ENCODE results near the gene PUDP. TPM values are rescaled to one million over a fixed set of nuclear protein-coding genes. Genes with fewer than 3 reads are reported as not detected.

The PUDP gene
- 7.9 and 15.8 TPM in 2 replicates for total RNA-seq

GRCh38 chrX:7147978-7148854, at the start of gene PUDP:
Gene PUDP, minus strand, starts transcription at chrX:7148153. Its CDS starts 40 bp downstream, at chrX:7148113.

DNA sequence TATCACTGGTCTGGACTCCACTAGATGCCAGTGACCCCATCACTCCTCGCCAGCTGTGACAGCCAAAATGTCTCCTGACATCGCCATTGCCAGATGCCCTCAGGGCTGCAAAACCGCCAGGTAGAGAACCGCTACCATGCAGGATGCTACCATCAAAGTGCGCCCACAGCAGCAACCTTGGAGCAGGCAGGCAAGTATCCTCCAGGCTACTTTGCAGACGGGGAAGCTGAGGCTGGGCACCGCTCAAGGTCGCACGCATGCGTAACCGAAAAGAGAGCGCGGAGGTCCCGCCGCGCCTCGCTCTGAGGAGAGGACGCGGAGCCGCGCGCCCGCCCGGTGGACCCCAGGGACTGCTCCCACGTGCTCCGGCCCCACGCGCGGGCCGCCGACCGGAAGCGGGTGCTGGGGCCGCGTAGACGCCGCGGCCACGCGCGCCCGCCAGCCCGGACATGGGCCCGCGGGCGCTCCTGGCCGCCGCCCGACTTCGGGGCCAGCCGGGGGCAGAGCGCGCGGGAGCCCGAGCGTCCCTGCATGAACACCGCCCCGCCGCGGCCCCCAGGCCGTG, 458 bp downstream of the PUDP start, which contains the start of gene STS:
Gene STS (plus strand): TSS at position 300 of the 565 bp plus-strand sequence. CDS start 105,488 bp downstream, outside the sequence.

Small RNA genes within 50 kb of the gene (small RNA-seq; reads per million reads assigned to genes)
- gene MIR4767: not detected

Other genes with a start within 250 kb of the PUDP start
- gene STS, start 441 bp downstream of the PUDP start, total RNA-seq: 0.79 and 1.6 TPM in 2 replicates